Liver (tissue), 9 donors: ENCODE data around the gene FAM83B. TPM values are rescaled to one million over a fixed set of nuclear protein-coding genes. Genes with fewer than 3 reads are reported as not detected.
A peak's percentile ranks its signal among the peaks of the same experiment; 100 is the strongest.
"Not testable (repeated sequence)": the region's sequence is repeated elsewhere in the genome, so short reads cannot be mapped to it uniquely, and the experiment has no call there.

Experiments used
- DNase-seq: peaks from one replicate; pipeline ENCODE4 v3.0.0-alpha.2; 2017; ENCODE audit warnings: low spot score
- H3K27ac ChIP-seq, 2 donors: one replicate each; pipeline ENCODE4 v1.7.0; 2013; ENCODE audit warnings: inconsistent platforms in 2 of 2, low read length in 2 of 2, control low read depth in 1 of 2, low read depth in 1 of 2, mild to moderate bottlenecking in 1 of 2
- H3K27me3 ChIP-seq, 4 donors: one replicate each; pipeline versions ENCODE4 v1.6.1 to v1.7.0; 2013; ENCODE audit warnings: low read length in 3 of 4, inconsistent platforms in 1 of 4, mild to moderate bottlenecking in 1 of 4, moderate library complexity in 1 of 4; ENCODE audit not compliant: control insufficient read depth in 4 of 4, insufficient read depth in 4 of 4
- H3K36me3 ChIP-seq, 4 donors: one replicate each; pipeline versions ENCODE4 v1.6.1 to v1.7.0; 2013; ENCODE audit warnings: low read length in 3 of 4, mild to moderate bottlenecking in 3 of 4, low read depth in 1 of 4, moderate library complexity in 1 of 4; ENCODE audit not compliant: control insufficient read depth in 4 of 4, insufficient read depth in 3 of 4
- H3K4me1 ChIP-seq, 4 donors: one replicate each; pipeline versions ENCODE4 v1.6.1 to v1.7.0; 2013; ENCODE audit warnings: low read length in 3 of 4, mild to moderate bottlenecking in 3 of 4, moderate library complexity in 1 of 4; ENCODE audit not compliant: control insufficient read depth in 4 of 4, insufficient read depth in 4 of 4
- H3K4me3 ChIP-seq, 3 donors: one replicate each; pipeline versions ENCODE4 v1.6.1 to v1.7.0; 2013; ENCODE audit warnings: low read length in 3 of 3, control low read depth in 1 of 3, low read depth in 1 of 3, mild to moderate bottlenecking in 1 of 3
- H3K9ac ChIP-seq, 2 donors: one replicate each; pipeline ENCODE4 v1.7.0; 2013; ENCODE audit warnings: low read length in 2 of 2, mild to moderate bottlenecking in 2 of 2, moderate library complexity in 2 of 2, control low read depth in 1 of 2, low read depth in 1 of 2
- H3K9me3 ChIP-seq, 4 donors: one replicate each; pipeline versions ENCODE4 v1.6.1 to v1.7.0; 2013; ENCODE audit warnings: low read length in 3 of 4; ENCODE audit not compliant: control insufficient read depth in 4 of 4
- EGR1 ChIP-seq, 2 donors: IDR thresholded peaks; 2 replicates each; pipeline ENCODE4 v1.6.1; 2016 to 2018; ENCODE audit warnings: antibody characterized with exemption in 2 of 2, low read depth in 2 of 2
- FOXA2 ChIP-seq: IDR thresholded peaks from 2 replicates; pipeline ENCODE4 v1.6.1; 2016; ENCODE audit warnings: antibody characterized with exemption
- GABPA ChIP-seq, 2 donors: IDR thresholded peaks in 1 of 2; conservative IDR thresholded peaks in 1 of 2; 2 replicates each; pipeline ENCODE4 v1.6.1; 2016; ENCODE audit warnings: antibody characterized with exemption in 2 of 2, mild to moderate bottlenecking in 1 of 2, moderate library complexity in 1 of 2
- HNF4A ChIP-seq, 2 donors: conservative IDR thresholded peaks; 2 replicates each; pipeline ENCODE4 v1.6.1; 2016; ENCODE audit warnings: antibody characterized with exemption in 2 of 2, mild to moderate bottlenecking in 2 of 2
- HNF4G ChIP-seq: IDR thresholded peaks from 2 replicates; pipeline ENCODE4 v1.6.1; 2016; ENCODE audit warnings: antibody characterized with exemption
- NR2F2 ChIP-seq: IDR thresholded peaks from 2 replicates; pipeline ENCODE4 v1.6.1; 2016; ENCODE audit warnings: antibody characterized with exemption
- RAD21 ChIP-seq, 2 donors: IDR thresholded peaks; 2 replicates each; pipeline ENCODE4 v1.6.1; 2016; ENCODE audit warnings: antibody characterized with exemption in 2 of 2, mild to moderate bottlenecking in 2 of 2
- RXRA ChIP-seq, 2 donors: IDR thresholded peaks; 2 replicates each; pipeline ENCODE4 v1.6.1; 2017 to 2018; ENCODE audit warnings: antibody characterized with exemption in 2 of 2, mild to moderate bottlenecking in 1 of 2
- SP1 ChIP-seq: IDR thresholded peaks from 2 replicates; pipeline ENCODE4 v1.6.1; 2018; ENCODE audit warnings: antibody characterized with exemption, mild to moderate bottlenecking
- TAF1 ChIP-seq: conservative IDR thresholded peaks from 2 replicates; pipeline ENCODE4 v1.6.1; 2016; ENCODE audit warnings: antibody characterized with exemption, mild to moderate bottlenecking
- YY1 ChIP-seq: IDR thresholded peaks from 2 replicates; pipeline ENCODE4 v1.6.1; 2016; ENCODE audit warnings: antibody characterized with exemption, mild to moderate bottlenecking
- WGBS: extraction: QIAGEN DNeasy Blood & Tissue Kit; methylation state at CpG from one replicate; pipeline ENCODE4 v1.1.7; 2013; 5-methylcytosine and 5-hydroxymethylcytosine counted together
- polyA plus RNA-seq, 2 donors: library from polyadenylated mRNA; stranded (reverse) in 1 of 2; unstranded in 1 of 2; fragments of 200-250 nt in 1 of 2; fragments of >200 nt in 1 of 2; fragmentation: Nextera tagmentation in 1 of 2; extraction: Ambion mirVana in 1 of 2; gene quantifications; one replicate each; pipeline versions ENCODE4 v1.2.1 to v1.2.3, GENCODE V29; 2013 to 2015
- total RNA-seq, 2 donors: library from RNA; depleted of rRNA; stranded (reverse); fragments of >200 nt; gene quantifications; one replicate each; pipeline ENCODE4 v1.2.3, GENCODE V29; 2014
- TF ChIP-seq, protein P1 (sequence below): IDR thresholded peaks from 2 replicates; pipeline ENCODE4 v1.6.1; 2016; ENCODE audit warnings: antibody characterized with exemption
- TF ChIP-seq, protein P2 (sequence below): fragments of 150-350 bp; IDR thresholded peaks from 2 replicates; pipeline ENCODE4 v1.5.1; 2017; ENCODE audit warnings: improper control_type of control experiment, low read depth, low read length; ENCODE audit not compliant: missing input control
- TF ChIP-seq, protein P3 (sequence below): IDR thresholded peaks from 2 replicates; pipeline ENCODE4 v1.6.1; 2016; ENCODE audit warnings: antibody characterized with exemption
- TF ChIP-seq, protein P4 (sequence below): IDR thresholded peaks from 2 replicates; pipeline ENCODE4 v1.6.1; 2016; ENCODE audit warnings: antibody characterized with exemption
- TF ChIP-seq, protein P5 (sequence below): IDR thresholded peaks from 2 replicates; pipeline ENCODE4 v1.6.1; 2016; ENCODE audit warnings: antibody characterized with exemption, mild to moderate bottlenecking
- donor health status: healthy.
- donor health status: healthy.
- donor health status: healthy.
- donor health status: healthy.
- donor health status: healthy.

Gene FAM83B, protein sequence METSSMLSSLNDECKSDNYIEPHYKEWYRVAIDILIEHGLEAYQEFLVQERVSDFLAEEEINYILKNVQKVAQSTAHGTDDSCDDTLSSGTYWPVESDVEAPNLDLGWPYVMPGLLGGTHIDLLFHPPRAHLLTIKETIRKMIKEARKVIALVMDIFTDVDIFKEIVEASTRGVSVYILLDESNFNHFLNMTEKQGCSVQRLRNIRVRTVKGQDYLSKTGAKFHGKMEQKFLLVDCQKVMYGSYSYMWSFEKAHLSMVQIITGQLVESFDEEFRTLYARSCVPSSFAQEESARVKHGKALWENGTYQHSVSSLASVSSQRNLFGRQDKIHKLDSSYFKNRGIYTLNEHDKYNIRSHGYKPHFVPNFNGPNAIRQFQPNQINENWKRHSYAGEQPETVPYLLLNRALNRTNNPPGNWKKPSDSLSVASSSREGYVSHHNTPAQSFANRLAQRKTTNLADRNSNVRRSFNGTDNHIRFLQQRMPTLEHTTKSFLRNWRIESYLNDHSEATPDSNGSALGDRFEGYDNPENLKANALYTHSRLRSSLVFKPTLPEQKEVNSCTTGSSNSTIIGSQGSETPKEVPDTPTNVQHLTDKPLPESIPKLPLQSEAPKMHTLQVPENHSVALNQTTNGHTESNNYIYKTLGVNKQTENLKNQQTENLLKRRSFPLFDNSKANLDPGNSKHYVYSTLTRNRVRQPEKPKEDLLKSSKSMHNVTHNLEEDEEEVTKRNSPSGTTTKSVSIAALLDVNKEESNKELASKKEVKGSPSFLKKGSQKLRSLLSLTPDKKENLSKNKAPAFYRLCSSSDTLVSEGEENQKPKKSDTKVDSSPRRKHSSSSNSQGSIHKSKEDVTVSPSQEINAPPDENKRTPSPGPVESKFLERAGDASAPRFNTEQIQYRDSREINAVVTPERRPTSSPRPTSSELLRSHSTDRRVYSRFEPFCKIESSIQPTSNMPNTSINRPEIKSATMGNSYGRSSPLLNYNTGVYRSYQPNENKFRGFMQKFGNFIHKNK
- total RNA-seq = under 1 TPM; 0.19 to 0.50 TPM
- polyA plus RNA-seq = under 1 TPM; 0.07 to 0.13 TPM

DNA sequence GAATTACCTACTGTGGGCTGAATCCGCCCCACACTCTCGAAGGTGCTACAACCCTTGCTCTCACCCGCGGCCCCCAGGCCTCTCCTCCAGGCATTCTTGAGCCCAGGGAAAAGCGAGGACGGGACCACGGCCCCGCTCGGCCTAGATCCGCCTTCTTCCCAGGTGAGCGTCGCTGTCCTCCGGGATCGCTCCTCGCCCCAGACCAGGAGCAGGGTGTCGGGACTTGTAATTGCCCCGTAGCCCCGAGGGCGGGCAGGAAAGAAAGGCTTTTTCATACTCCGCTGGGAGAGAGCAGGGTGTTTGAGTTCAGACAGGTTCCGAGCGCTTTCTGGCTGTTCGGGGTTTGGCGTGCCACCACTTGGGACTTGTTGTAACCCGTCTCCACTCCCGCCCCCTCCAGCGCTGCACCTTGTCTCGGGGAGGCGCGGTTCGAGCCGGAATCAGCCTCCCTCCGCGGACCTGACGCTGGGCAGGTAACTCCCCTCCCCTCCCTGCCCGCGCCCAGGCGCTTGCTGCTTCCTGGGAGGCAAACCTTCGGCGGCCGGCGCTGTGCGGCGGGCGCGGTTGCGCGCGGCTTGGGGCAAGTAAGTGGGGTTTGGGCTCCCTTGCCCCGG lies at the start of gene FAM83B:
Gene FAM83B (plus strand): TSS at position 529 of the 614 bp plus-strand sequence. CDS start 23,476 bp downstream, outside the sequence.
- peak within 1 kb of the TSS in 2 of 3 donors; percentile 25 to 42 for H3K4me3 ChIP-seq
- H3K27ac ChIP-seq = peak within 1 kb of the TSS in 1 of 2 donors; percentile 46
- no peaks in the 10 kb centered on the region for H3K9me3 ChIP-seq
- no peaks in the 10 kb centered on the region for H3K36me3 ChIP-seq
- TF ChIP-seq, protein P1, sequence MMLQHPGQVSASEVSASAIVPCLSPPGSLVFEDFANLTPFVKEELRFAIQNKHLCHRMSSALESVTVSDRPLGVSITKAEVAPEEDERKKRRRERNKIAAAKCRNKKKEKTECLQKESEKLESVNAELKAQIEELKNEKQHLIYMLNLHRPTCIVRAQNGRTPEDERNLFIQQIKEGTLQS = no peak
- WGBS = 7% methylated on average over 50 of the region's 50 CpGs
- H3K9ac ChIP-seq = no peak within 1 kb of the TSS
- H3K4me1 ChIP-seq = peaks cover 0 to 10% (median 2%) of the 10 kb centered on the region in 4 donors
- DNase-seq = no peak
- H3K27me3 ChIP-seq = peaks cover 0 to 10% (median 4%) of the 10 kb centered on the region in 4 donors

DNA sequence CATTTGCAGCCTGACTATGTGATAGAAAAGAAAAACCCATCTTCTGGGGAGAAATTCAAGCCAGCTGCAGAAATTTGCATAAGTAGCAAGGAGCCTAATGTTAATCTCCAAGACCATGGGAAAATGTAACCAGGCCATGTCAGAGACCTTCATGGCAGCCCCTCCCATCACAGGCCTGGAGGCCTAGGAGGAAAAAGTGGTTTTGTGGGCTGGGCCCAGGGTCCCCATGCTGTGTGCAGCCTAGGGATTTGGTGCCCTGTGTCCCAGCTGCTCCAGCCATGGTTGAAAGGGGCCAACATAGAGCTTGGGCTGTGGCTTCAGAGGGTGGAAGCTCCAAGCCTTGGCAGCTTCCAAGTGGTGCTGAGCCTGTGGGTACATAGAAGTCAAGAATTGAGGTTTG lies 49.7 kb upstream of the FAM83B start:
- H3K4me3 ChIP-seq, DNase-seq, H3K9me3 ChIP-seq, H3K27me3 ChIP-seq, H3K4me1 ChIP-seq, H3K9ac ChIP-seq, H3K36me3 ChIP-seq, H3K27ac ChIP-seq: not testable (repeated sequence)

DNA sequence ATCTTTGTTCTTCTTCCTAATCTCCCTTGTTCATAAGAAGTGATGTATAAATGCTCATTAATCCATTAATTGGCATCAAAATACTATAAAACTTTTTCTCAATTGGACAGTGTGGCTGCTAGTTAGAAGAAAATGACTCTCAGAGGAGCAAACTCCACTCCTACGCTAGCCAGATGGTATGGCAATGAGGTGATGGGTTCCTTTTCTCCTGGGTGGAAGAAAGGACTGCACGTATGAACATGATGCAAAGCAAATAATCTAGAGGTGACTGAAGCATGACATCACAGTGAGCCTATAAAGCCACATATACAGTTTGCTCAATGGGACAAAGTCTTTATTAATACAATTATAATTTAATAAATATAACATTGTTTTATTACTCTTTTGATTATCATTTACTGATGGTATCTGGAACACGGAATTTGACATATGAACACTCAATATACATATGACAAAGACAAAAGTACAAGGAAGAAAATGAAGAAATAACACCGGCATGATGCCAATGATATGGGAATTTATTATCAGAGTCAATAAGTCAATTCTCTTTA lies 46.4 kb upstream of the FAM83B start:
- H3K27me3 ChIP-seq = no peaks in the 10 kb centered on the region
- no peak for DNase-seq
- H3K4me1 ChIP-seq = no peaks in the 10 kb centered on the region
- no peaks in the 10 kb centered on the region for H3K36me3 ChIP-seq
- no peak overlapping the region for H3K27ac ChIP-seq
- 74% methylated on average over 4 of the region's 4 CpGs for WGBS
- no peaks in the 10 kb centered on the region for H3K9me3 ChIP-seq
- H3K9ac ChIP-seq = no peak overlapping the region
- H3K4me3 ChIP-seq = no peak overlapping the region
- TF ChIP-seq GABPA (IDR thresholded peaks at IDR 0.05 in 1 of 2, conservative IDR thresholded peaks at IDR 0.05 in 1 of 2) (no peak), YY1 (no peak), HNF4A (conservative IDR thresholded peaks at IDR 0.05) (no peak), RAD21 (IDR thresholded peaks at IDR 0.05) (no peak), TAF1 (no peak), RXRA (IDR thresholded peaks at IDR 0.05) (no peak), HNF4G (no peak), NR2F2 (no peak), SP1 (no peak), FOXA2 (no peak), EGR1 (IDR thresholded peaks at IDR 0.05; ENCODE audit: low read depth in 2 of 2) (no peak)
- TF ChIP-seq, protein P2, sequence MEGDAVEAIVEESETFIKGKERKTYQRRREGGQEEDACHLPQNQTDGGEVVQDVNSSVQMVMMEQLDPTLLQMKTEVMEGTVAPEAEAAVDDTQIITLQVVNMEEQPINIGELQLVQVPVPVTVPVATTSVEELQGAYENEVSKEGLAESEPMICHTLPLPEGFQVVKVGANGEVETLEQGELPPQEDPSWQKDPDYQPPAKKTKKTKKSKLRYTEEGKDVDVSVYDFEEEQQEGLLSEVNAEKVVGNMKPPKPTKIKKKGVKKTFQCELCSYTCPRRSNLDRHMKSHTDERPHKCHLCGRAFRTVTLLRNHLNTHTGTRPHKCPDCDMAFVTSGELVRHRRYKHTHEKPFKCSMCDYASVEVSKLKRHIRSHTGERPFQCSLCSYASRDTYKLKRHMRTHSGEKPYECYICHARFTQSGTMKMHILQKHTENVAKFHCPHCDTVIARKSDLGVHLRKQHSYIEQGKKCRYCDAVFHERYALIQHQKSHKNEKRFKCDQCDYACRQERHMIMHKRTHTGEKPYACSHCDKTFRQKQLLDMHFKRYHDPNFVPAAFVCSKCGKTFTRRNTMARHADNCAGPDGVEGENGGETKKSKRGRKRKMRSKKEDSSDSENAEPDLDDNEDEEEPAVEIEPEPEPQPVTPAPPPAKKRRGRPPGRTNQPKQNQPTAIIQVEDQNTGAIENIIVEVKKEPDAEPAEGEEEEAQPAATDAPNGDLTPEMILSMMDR = no peak
- TF ChIP-seq, protein P3, sequence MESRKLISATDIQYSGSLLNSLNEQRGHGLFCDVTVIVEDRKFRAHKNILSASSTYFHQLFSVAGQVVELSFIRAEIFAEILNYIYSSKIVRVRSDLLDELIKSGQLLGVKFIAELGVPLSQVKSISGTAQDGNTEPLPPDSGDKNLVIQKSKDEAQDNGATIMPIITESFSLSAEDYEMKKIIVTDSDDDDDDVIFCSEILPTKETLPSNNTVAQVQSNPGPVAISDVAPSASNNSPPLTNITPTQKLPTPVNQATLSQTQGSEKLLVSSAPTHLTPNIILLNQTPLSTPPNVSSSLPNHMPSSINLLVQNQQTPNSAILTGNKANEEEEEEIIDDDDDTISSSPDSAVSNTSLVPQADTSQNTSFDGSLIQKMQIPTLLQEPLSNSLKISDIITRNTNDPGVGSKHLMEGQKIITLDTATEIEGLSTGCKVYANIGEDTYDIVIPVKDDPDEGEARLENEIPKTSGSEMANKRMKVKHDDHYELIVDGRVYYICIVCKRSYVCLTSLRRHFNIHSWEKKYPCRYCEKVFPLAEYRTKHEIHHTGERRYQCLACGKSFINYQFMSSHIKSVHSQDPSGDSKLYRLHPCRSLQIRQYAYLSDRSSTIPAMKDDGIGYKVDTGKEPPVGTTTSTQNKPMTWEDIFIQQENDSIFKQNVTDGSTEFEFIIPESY = no peak
- TF ChIP-seq, protein P4, sequence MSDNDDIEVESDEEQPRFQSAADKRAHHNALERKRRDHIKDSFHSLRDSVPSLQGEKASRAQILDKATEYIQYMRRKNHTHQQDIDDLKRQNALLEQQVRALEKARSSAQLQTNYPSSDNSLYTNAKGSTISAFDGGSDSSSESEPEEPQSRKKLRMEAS = no peak
- TF ChIP-seq, protein P5, sequence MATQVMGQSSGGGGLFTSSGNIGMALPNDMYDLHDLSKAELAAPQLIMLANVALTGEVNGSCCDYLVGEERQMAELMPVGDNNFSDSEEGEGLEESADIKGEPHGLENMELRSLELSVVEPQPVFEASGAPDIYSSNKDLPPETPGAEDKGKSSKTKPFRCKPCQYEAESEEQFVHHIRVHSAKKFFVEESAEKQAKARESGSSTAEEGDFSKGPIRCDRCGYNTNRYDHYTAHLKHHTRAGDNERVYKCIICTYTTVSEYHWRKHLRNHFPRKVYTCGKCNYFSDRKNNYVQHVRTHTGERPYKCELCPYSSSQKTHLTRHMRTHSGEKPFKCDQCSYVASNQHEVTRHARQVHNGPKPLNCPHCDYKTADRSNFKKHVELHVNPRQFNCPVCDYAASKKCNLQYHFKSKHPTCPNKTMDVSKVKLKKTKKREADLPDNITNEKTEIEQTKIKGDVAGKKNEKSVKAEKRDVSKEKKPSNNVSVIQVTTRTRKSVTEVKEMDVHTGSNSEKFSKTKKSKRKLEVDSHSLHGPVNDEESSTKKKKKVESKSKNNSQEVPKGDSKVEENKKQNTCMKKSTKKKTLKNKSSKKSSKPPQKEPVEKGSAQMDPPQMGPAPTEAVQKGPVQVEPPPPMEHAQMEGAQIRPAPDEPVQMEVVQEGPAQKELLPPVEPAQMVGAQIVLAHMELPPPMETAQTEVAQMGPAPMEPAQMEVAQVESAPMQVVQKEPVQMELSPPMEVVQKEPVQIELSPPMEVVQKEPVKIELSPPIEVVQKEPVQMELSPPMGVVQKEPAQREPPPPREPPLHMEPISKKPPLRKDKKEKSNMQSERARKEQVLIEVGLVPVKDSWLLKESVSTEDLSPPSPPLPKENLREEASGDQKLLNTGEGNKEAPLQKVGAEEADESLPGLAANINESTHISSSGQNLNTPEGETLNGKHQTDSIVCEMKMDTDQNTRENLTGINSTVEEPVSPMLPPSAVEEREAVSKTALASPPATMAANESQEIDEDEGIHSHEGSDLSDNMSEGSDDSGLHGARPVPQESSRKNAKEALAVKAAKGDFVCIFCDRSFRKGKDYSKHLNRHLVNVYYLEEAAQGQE = no peak
